Endothelial cell of umbilical vein (primary cell): ENCODE results near the gene SEPTIN11.
A peak's percentile ranks its signal among the peaks of the same experiment; 100 is the strongest.

ENCODE experiments used
- CTCF ChIP-seq, 2 donors: IDR thresholded peaks; 1 replicate in 1 of 2; 2 replicates in 1 of 2; pipeline ENCODE4 v1.5.1; 2011; ENCODE audit warnings: low read length in 2 of 2, mild to moderate bottlenecking in 2 of 2, moderate library complexity in 2 of 2, control low read depth in 1 of 2, inconsistent platforms in 1 of 2, low read depth in 1 of 2; ENCODE audit not compliant: insufficient read depth in 1 of 2; ENCODE audit errors: extremely low read depth in 1 of 2
- EZH2 ChIP-seq: IDR thresholded peaks from 2 replicates; pipeline ENCODE4 v1.6.1; 2012; ENCODE audit warnings: borderline replicate concordance, low read depth, mild to moderate bottlenecking, moderate library complexity, low read length, inconsistent platforms; ENCODE audit not compliant: severe bottlenecking
- JUN ChIP-seq: IDR thresholded peaks from 2 replicates; pipeline ENCODE4 v1.6.1; 2011; ENCODE audit warnings: borderline replicate concordance, low read depth; ENCODE audit not compliant: insufficient read length, insufficient read depth
- POLR2A ChIP-seq: IDR thresholded peaks from 2 replicates; pipeline ENCODE4 v1.6.1; 2012; ENCODE audit warnings: low read depth, mild to moderate bottlenecking, control low read depth, low read length

GRCh38 chr4:76984127-76984526 is 34.6 kb downstream of the SEPTIN11 start:
- TF ChIP-seq CTCF (IDR thresholded peaks at IDR 0.05; ENCODE audit: extremely low read depth in 1 of 2, insufficient read depth in 1 of 2, low read depth in 1 of 2, low read length in 2 of 2) (peak; percentile 46 to 51), EZH2 (no peak), POLR2A (no peak), JUN (peak; percentile 20)
